NK-92 treated with Interleukin-12 subunit alpha and Interleukin-12 subunit beta, amount 100 ng/mL, for 24 hours (cell line): Measurements from ENCODE around the gene ORC5.
"Not testable (repeated sequence)": the region's sequence is repeated elsewhere in the genome, so short reads cannot be mapped to it uniquely, and the experiment has no call there.

ENCODE experiments used
- DNase-seq: peaks from one replicate; lab custom pipeline; 2025; lab: John Stamatoyannopoulos, UW

ORC5 gene

DNA sequence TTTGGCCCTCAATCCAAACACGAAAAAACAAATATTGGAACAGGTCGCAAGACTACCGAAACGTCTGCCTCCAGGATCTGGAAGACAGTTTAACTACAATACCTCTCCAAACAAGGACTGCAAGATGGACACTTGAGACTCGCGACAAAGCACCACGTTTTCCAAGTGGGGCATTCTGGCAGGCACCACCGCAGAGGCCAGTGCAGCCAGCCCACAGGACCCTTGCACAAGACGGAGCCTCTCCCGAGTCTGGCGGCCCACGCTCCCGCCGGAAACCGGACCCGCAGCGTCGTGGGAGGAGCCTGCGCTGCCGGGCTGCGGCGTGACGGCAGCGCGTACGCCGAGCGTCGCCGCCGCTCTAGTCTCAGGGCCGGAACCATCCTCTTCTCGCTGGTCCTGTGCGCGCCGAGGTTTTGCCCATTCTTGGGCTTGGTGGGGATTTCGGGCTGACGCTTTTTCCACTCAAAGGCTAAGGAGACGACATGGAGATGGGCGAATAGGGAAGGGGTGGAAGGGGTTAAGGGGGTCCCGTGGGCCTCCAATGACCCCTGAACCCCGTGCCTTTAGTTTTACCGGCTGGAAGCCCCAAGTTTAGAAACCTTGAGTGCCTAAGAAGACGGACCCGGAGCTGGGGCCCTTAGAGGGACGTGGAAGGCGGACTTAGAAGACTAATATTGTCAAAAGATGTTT lies at the start of gene ORC5:
Gene ORC5 (minus strand): TSS at position 283 of the 690 bp plus-strand sequence. CDS start 109 bp downstream, at position 174.
- peak; percentile 73 for DNase-seq

DNA sequence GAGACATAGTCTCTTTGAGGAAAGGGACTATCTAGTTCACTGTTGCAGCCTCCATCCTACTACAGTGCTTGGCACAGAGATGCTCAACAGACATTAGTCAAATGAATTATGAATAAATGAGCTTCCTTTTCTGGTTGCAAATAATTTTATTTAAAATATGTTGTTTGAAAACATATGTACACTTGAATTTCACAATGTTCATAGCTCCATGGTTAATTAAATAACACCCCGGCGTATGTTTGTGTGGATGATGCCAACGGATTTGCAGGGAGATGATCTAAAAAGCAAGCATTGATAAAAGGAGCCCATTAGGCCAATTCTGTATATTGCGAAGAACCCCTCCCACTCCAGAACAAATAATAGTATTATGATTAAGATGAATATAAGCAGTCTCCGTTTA lies 47.8 kb upstream of the ORC5 start:
- DNase-seq: no peak

GRCh38 chr7:104255194-104255593 lies 47.4 kb upstream of the ORC5 start:
- no peak for DNase-seq

DNA sequence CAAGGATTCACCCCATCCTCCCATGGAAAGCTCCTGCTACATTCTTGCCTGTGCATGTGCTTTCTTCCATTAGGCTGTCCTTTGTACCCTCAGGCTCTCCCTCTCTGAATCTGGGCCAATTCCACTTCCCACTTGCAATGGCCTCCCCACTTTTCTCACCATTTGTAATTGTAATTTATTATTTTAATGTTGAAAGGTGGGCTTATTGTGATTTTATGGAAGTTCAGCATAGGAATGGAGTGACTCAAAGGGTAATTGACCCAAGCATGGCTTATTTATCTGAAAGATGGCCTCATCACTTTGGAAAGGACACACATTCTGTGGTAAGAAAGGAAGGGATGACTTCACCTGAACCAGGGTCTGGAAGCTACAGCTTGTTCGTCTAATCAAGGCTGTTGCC lies 46.9 kb upstream of the ORC5 start:
- no peak for DNase-seq

DNA sequence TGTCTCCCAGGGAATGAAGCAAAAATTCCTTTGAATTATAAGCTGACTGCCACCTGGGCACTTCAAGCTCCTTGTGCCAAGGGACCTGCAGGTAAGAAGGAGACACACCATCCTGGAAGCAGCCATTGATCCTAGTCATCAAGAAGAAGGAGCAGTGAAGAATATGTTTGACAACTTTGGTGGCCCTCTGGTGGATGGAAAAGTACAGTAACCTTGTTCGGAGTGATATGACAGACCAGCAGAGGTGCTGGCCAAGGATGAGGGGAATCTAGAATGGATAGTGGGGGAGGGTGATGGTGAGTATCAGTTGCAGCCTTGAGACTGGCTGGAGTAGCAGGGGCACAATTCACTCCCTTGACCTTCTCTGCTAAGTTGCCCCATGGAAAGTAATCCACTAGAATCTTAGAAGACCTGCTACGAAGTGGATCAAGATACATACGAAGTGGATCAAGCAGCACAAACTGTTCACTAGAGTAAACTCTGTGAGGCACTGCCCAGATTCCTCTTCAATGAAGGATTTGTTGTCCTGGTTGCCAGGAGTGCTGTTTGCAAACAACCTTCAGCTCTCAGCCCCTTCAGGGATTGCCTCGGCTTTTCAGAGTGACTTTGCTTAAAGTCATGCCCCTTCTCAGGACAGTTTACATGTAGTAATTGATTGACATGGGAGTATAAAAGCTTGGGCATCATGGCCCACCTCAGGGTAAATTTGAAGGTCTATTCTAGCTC lies 44.8 kb upstream of the ORC5 start:
- DNase-seq: no peak

- DNase-seq: no peak
Measured at GRCh38 chr7:104242638-104243037, 34.8 kb upstream of the ORC5 start.

GRCh38 chr7:104241538-104242209 lies 33.9 kb upstream of the ORC5 start:
- no peak for DNase-seq

- DNase-seq: no peak
Measured at GRCh38 chr7:104241135-104241534, 33.3 kb upstream of the ORC5 start.

DNA sequence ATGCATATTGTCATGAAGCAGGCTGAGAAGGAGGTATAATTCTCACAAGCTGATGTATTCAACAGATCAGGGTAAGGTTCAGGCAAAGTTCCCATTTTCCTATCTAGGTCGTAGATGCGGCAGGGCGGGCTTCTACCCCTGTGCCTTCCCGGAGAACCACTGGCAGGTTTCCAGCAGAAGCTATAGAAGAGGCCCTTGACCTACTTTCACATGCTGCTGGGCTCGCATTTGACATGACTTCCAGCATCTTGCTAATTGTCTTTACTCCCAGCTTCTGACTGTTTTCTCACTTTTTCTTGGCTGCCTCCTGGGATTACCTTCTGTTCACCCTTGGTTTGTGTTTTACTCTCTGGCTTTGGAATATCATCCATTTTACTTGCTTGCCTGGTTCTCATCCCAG lies 32.6 kb upstream of the ORC5 start:
- DNase-seq: no peak

- DNase-seq: not testable (repeated sequence)
Measured at GRCh38 chr7:104234990-104235389, 27.2 kb upstream of the ORC5 start.

- DNase-seq: peak; percentile 21
Measured at GRCh38 chr7:104231054-104232046, 23.5 kb upstream of the ORC5 start.

DNA sequence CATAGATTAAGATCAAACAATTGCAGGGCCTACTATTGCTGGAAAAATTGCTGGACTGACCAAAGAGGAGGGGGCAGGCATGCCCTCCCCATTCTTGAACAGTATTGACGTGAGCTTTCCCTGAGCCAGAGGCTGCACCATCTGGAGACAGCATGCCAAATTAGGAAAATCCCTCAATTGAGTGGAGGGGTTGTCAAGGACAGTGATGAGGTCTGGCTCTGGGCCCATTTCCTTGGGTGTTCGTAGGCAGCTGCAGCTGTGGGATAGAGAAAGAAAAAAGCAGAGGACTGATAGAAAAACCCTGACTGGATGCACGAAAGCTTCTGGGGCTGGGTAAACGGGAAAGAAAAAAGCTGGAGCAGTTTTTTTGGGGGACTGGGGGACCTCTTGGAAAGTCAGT lies 22.8 kb upstream of the ORC5 start:
- DNase-seq: no peak

GRCh38 chr7:104228442-104228841 lies 20.6 kb upstream of the ORC5 start:
- no peak for DNase-seq

GRCh38 chr7:104225451-104225850 lies 17.6 kb upstream of the ORC5 start:
- DNase-seq: no peak

DNA sequence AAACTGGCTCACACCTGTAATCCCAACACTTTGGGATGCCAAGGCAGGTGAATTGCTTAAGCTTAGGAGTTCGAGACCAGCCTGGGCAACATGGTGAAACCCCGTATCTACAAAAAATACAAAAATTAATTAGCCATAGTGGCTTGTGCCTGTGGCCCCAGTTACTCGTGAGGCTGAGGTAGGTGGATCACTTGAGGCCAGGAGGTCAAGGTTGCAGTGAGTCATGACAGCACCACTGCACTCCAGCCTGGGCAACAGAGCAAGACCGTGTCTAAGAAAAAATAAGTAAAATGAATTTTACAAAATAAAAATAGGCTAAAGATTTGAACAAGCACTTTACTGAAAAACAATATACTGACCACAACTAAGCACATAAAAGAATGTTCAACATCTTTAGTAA lies 9.8 kb upstream of the ORC5 start:
- DNase-seq: no peak

- DNase-seq: no peak
Measured at GRCh38 chr7:104209063-104209462, 1.2 kb upstream of the ORC5 start.

GRCh38 chr7:104208421-104208780 lies 588 bp upstream of the ORC5 start:
- no peak for DNase-seq

DNA sequence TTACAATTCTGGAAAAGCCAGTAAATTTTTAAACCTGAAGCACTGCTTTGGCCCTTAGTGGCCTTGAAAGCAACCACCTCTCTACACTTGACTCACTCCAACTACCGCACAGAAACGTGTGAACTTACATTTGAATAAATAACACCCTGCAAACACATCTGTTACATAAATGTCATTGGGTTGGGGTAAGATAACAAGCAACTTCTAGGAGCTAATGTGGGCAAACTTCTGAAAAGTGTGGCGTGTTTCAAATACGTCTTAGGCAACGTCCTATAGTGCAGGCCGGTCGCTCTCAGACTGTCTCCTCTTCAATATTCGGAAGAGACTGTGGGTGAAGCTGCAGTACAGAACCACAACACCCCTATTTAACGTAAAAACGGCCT lies 474 bp downstream of the ORC5 start:
- no peak for DNase-seq

DNA sequence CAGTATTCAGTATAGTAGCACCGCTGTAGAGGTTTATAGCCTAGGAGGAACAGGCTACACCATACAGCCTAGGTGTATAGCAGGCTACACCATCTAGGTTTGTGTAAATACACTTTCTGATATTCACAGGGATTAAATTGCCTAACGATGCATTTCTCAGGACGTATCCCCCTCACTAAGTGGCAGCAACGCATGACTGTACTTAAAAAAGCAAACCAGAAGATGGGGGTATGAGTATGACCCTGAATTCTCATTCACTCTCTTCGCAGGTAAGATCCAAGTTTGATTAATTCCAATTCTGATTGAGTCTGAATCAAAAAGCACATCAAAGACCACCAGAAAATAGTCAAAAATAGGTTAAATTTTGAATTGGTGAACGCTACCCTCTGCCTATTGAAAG lies 972 bp downstream of the ORC5 start:
- DNase-seq: no peak

GRCh38 chr7:104198673-104199278 lies 9.0 kb downstream of the ORC5 start:
- no peak for DNase-seq

GRCh38 chr7:104196161-104196560 lies 11.7 kb downstream of the ORC5 start:
- DNase-seq: no peak

- no peak for DNase-seq
Measured at GRCh38 chr7:104192434-104192833, 15.4 kb downstream of the ORC5 start.
